T47D (cell line): Measurements from ENCODE around the gene PPP1CA.

Experiments
- DNase-seq, 2 experiments: peaks; one replicate each; pipeline versions ENCODE4 v3.0.0 to v3.0.0-alpha.2; 2011 to 2012; ENCODE audit warnings: low read depth in 1 of 2, low spot score in 1 of 2
- JUND ChIP-seq: IDR thresholded peaks from 2 replicates; pipeline ENCODE4 v1.6.1; 2012; ENCODE audit warnings: low read depth
- in situ Hi-C: cut with HindIII; loops from 2 replicates; pipeline ENCODE4 v1.10.0; 2016; ENCODE audit warnings: low sequenced_read_pairs, low pct_unique_long_range_greater_than_20kb

PPP1CA gene

GRCh38 chr11:67418476-67419281 is 17.0 kb upstream of the PPP1CA start:
- in situ Hi-C loops, result no loop called here
- no peak for TF ChIP-seq JUND
- DNase-seq, result no peak

DNA sequence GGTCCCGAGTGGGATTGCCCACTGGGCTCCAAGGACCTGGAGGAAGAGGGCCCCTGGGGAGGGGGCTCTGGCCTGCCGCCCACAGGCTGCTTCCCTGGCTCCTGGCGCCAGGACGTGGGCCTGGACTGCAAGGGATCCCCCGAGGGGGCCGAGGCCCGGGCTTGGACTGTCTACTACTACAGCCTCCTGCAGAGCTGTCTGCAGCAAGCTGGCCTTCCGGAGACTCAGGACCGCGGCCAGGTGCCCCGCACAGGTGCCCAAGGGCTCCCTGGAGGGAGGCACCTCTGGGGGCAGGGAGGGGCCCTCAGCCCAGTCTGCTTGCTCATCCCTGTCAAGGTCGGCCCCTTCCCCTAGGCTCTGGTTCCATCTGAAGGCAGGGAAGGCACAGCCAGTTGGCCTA is 15.8 kb upstream of the PPP1CA start:
- DNase-seq, result no peak
- in situ Hi-C loops, result no loop called here
- TF ChIP-seq JUND, result no peak

DNA sequence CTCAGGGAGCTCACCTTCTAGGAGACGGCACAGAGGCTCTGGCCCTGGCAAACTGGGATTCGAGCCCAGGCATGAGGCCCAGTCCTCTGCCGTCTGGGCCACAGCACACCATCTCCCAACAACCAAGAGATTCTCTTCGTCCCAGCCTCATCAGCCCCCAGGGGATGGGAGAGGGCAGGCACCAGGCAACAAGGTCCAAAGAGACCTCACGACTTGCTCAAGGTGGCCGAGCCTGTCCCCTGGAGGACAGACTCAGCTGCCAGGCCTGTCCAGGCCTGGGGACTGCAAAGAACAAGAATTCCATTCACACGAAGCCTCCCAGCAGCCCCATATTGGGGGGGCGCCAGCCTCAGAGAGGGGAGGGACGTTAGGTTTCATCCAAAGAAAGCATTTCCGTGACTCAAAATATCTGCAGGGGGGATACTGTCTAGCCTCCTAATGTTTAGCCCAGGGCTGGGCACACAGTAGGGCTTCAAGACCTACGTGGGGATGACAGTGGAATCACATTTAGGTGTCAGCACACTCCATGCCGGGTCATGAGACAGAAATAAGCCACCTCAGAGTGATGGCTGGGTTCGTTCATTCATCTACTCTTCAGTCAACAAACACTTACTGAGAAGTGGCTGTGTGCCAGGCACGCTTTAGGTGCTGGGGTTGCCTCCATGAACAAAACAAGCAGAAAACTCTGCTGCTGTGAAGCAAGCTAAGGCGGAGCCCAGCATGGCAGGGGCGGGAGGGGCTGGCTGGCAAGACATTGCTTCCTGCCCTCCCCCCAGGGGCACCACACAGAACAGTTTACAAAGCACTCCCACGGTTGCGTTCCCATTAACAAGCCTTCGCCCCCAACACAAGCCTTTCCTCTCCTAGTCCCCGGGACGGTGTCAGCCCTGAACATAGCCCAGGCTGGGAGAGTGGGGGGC is 15.0 kb upstream of the PPP1CA start:
- DNase-seq, result peak in 1 of 2 experiments; percentile 74
- no peak for TF ChIP-seq JUND
- in situ Hi-C loops, result no loop called here

DNA sequence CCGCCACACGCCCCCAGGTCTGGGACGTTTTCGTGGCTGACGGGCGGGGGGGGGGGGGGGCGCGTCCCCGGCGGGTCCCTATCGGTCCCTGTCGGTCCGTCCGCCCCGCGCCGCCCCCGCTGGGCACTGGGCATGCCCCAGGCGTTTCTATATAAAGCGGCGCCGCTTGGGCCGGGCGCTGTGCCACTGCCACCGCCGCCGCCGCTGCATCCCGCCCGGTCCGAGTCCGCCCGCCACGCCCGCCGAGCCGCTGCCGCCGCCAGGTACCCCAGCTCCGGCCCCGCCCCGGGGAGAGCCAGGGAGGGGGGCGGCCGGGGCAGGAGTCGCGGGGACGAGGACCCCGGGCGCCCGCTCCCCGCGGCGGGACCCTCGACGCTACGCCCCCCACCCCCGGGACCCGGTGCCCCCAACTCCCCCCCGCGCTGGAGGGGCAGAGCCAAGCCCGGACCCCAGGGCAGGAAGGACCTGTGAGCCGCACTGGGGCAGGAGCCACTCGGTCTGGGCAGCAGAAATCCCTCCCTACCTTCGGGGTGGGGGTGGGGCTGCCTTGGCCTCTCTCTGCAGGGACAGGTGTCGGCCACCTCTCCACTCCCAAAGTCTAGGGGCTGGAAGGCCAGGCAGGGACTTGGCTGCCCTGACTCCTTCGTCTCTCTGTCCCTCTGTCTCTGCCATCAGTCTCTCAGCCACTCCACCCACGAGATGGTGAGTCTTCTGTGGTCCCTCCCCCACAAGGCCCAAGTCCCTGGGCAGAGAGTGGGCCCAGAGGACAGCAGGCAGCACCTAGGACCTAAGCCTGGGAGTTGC is 14.0 kb upstream of the PPP1CA start, which contains the start of gene CARNS1:
TSS of gene CARNS1 (plus strand) at position 178 of the 804 bp plus-strand sequence. CDS start at position 700, 522 bp downstream.
- no peak for DNase-seq
- TF ChIP-seq JUND, result no peak
- in situ Hi-C loops, result no loop called here

GRCh38 chr11:67413266-67413849 is 11.7 kb upstream of the PPP1CA start:
- no peak for DNase-seq
- in situ Hi-C loops, result no loop called here
- no peak for TF ChIP-seq JUND

DNA sequence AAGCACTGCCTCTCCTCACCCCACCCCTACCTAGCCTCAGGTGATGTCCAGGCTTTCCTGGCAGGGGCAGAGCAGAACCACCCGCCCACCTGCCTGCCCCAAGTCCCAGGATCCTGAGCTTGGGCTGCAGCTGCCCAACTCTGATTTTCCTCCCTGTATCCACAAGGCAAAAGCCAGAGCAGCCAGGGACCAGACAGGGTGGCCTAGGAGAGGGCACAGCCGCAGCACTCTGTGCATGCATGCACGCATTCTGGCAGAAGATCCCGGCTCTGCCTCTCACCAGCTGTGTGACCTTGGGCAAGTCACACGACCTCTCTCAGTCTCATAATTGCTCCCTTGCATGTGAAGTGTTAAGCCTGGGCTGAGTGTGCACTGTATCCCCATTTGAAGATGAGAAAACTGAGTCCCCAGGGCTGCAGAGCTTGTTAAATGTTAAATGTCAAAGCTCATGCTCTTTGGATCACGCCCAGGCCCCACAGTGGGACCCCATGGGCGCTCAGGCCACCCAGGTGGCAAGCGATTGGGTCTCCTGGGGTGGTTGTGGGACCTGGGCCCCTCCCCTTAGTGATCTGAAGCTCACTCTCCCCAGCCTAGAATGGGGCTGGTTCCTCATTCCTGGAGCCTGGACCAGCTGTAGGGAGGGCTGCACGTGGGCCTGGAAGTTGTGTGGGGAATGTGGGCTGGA is 11.0 kb upstream of the PPP1CA start:
- DNase-seq, result no peak
- in situ Hi-C loops, result no loop called here
- no peak for TF ChIP-seq JUND

GRCh38 chr11:67411785-67412152 is 10.1 kb upstream of the PPP1CA start:
- no peak for TF ChIP-seq JUND
- in situ Hi-C loops, result no loop called here
- DNase-seq, result no peak

DNA sequence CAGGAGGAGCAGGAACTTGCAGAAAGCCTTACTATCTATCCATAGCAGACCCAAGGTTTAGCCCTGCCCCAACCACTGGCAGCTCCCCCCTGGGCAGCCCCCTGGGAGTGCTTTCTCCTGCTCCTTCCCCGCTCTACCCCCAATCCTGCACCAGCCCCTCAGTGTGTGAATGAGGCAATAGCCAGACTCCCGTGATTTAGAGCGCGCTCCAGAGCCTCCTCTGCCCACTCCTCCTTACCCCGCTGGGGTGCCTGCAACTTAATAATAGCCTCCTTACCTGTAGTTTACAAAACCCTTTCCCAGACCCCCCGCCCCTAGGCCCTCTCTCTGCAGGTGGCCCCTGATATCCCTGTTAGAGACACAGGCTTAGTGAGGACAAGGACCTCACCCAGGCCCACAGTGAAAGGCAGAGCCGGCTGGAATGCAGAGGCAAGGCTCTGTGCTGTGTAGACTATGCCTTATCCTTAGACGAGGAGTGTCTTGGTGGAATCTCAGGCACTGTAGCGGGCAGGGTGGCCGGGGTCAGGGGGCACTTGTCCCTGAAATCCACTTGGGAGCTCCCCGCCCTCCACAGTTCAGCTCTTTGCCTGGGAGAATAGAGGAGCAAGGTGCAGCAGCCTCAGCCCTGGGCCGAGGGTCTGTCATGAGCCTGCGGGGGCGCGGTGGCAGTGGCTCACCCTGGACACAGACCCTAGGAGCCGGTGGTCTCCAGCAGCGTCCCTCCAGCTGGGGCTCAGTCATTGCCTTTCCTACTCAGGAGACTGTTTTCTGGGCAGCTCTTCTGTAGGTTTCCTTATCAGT is 9.5 kb upstream of the PPP1CA start:
- TF ChIP-seq JUND, result no peak
- DNase-seq, result no peak
- in situ Hi-C loops, result no loop called here

GRCh38 chr11:67410369-67410831 is 8.7 kb upstream of the PPP1CA start:
- in situ Hi-C loops, result no loop called here
- DNase-seq, result no peak
- TF ChIP-seq JUND, result no peak

DNA sequence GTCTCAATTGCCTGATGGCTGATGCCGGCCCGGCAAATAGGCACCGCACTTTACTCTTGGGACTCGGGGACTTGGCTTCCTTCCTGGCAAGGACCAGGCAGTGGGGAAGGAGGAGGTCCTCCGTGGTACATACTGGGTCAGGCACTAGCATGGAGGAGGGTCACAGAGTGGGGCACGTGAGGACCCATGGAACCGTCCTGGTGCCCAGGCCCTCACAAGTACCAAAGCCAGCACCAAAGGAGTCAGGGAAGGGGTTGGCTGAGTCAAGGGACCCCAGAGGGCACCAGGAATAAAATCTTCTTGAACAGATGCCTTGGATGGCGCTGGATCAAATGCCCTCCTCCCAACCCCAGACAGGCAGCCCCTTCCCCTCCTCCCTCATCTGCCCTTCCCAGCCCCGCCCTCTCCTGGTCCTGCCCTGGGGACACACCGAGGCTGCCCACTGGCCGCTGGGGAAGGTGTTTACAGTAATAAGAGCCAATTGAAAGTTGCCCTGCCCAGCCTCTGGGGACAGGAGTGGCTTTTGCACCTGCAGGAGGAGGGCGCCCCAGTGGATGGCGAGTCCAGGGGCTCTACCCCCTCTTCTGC is 8.2 kb upstream of the PPP1CA start:
- peak in 1 of 2 experiments; percentile 78 for DNase-seq
- in situ Hi-C loops, result no loop called here
- no peak for TF ChIP-seq JUND
